ENCODE data around the gene KIAA0930.
A peak's percentile ranks its signal among the peaks of the same experiment; 100 is the strongest.

KIAA0930 gene

GRCh38 chr22:45198463-45198795, 42.3 kb downstream of the KIAA0930 start:
- TF ChIP-seq CTCF (conservative IDR thresholded peaks at IDR 0.05; ENCODE audit: low read depth, low read length) = no peak
- DNase-seq (ENCODE audit: low read depth) = no peak
- H3K4me3 ChIP-seq (ENCODE audit: low read depth, low read length) = no peak overlapping the region

- DNase-seq (ENCODE audit: low read depth) = peak; percentile 21
- H3K4me3 ChIP-seq (ENCODE audit: low read depth, low read length) = no peak overlapping the region
- TF ChIP-seq CTCF (conservative IDR thresholded peaks at IDR 0.05; ENCODE audit: low read depth, low read length) = no peak
Observed at GRCh38 chr22:45197606-45198462, 42.9 kb downstream of the KIAA0930 start.

- DNase-seq (ENCODE audit: low read depth) = no peak
- no peak overlapping the region for H3K4me3 ChIP-seq (ENCODE audit: low read depth, low read length)
- TF ChIP-seq CTCF (conservative IDR thresholded peaks at IDR 0.05; ENCODE audit: low read depth, low read length) = no peak
Observed at GRCh38 chr22:45196926-45197605, 43.6 kb downstream of the KIAA0930 start.

- DNase-seq (ENCODE audit: low read depth) = no peak
- TF ChIP-seq CTCF (conservative IDR thresholded peaks at IDR 0.05; ENCODE audit: low read depth, low read length) = no peak
- H3K4me3 ChIP-seq (ENCODE audit: low read depth, low read length) = no peak overlapping the region
Observed at GRCh38 chr22:45196308-45196707, 44.4 kb downstream of the KIAA0930 start.

- H3K4me3 ChIP-seq (ENCODE audit: low read depth, low read length) = no peak overlapping the region
- no peak for DNase-seq (ENCODE audit: low read depth)
- TF ChIP-seq CTCF (conservative IDR thresholded peaks at IDR 0.05; ENCODE audit: low read depth, low read length) = no peak
Observed at GRCh38 chr22:45195616-45196015, 45.1 kb downstream of the KIAA0930 start.

- TF ChIP-seq CTCF (conservative IDR thresholded peaks at IDR 0.05; ENCODE audit: low read depth, low read length) = no peak
Observed at GRCh38 chr22:45194686-45195085, 46.0 kb downstream of the KIAA0930 start.

More at GRCh38 chr22:45194686-45195085, 46.0 kb downstream of the KIAA0930 start:
- DNase-seq (ENCODE audit: low read depth) = no peak
- H3K4me3 ChIP-seq (ENCODE audit: low read depth, low read length) = no peak overlapping the region

All from choroid plexus epithelial cell (primary cell).